Measurements from ENCODE around the gene ANKFY1.
"Not testable (repeated sequence)": the region's sequence is repeated elsewhere in the genome, so short reads cannot be mapped to it uniquely, and the experiment has no call there.

ANKFY1 gene

GRCh38 chr17:4214157-4214556 is 49.6 kb downstream of the ANKFY1 start:
- no peak for FAIRE-seq

- no peak for FAIRE-seq
Observed at GRCh38 chr17:4209611-4210010, 54.2 kb downstream of the ANKFY1 start.

- FAIRE-seq: no peak
Observed at GRCh38 chr17:4208238-4208637, 55.5 kb downstream of the ANKFY1 start.

- FAIRE-seq: no peak
Observed at GRCh38 chr17:4206962-4207361, 56.8 kb downstream of the ANKFY1 start.

- FAIRE-seq: no peak
Observed at GRCh38 chr17:4205917-4206316, 57.9 kb downstream of the ANKFY1 start.

GRCh38 chr17:4204710-4205173 is 59.0 kb downstream of the ANKFY1 start:
- no peak for FAIRE-seq

- no peak for FAIRE-seq
Observed at GRCh38 chr17:4204190-4204589, 59.6 kb downstream of the ANKFY1 start.

- no peak for FAIRE-seq
Observed at GRCh38 chr17:4201226-4201625, 62.6 kb downstream of the ANKFY1 start.

- no peak for FAIRE-seq
Observed at GRCh38 chr17:4199818-4200402, 63.9 kb downstream of the ANKFY1 start.

GRCh38 chr17:4198995-4199394 is 64.8 kb downstream of the ANKFY1 start:
- FAIRE-seq: no peak

- FAIRE-seq: no peak
Observed at GRCh38 chr17:4195306-4195705, 68.5 kb downstream of the ANKFY1 start.

GRCh38 chr17:4194796-4195195 is 69.0 kb downstream of the ANKFY1 start:
- FAIRE-seq: no peak

- not testable (repeated sequence) for FAIRE-seq
Observed at GRCh38 chr17:4190791-4191190, 73.0 kb downstream of the ANKFY1 start.

- FAIRE-seq: no peak
Observed at GRCh38 chr17:4189280-4189679, 74.5 kb downstream of the ANKFY1 start.

GRCh38 chr17:4188076-4188475 is 75.7 kb downstream of the ANKFY1 start:
- no peak for FAIRE-seq

GRCh38 chr17:4187076-4187475 is 76.7 kb downstream of the ANKFY1 start:
- no peak for FAIRE-seq

- peak; percentile 67 for FAIRE-seq
Observed at GRCh38 chr17:4186357-4186881, 77.4 kb downstream of the ANKFY1 start.

- no peak for FAIRE-seq
Observed at GRCh38 chr17:4185656-4186055, 78.1 kb downstream of the ANKFY1 start.

- FAIRE-seq: no peak
Observed at GRCh38 chr17:4184811-4185210, 79.0 kb downstream of the ANKFY1 start.

- FAIRE-seq: no peak
Observed at GRCh38 chr17:4182043-4182442, 81.7 kb downstream of the ANKFY1 start.

GRCh38 chr17:4180791-4181190 is 83.0 kb downstream of the ANKFY1 start:
- no peak for FAIRE-seq

- no peak for FAIRE-seq
Observed at GRCh38 chr17:4179071-4179470, 84.7 kb downstream of the ANKFY1 start.

GRCh38 chr17:4178651-4179050 is 85.1 kb downstream of the ANKFY1 start:
- no peak for FAIRE-seq

GRCh38 chr17:4177806-4178205 is 86.0 kb downstream of the ANKFY1 start:
- FAIRE-seq: no peak

Data from endometrium (tissue), 2 donors.